ENCODE results near the gene MEIOB.

The MEIOB gene

DNA sequence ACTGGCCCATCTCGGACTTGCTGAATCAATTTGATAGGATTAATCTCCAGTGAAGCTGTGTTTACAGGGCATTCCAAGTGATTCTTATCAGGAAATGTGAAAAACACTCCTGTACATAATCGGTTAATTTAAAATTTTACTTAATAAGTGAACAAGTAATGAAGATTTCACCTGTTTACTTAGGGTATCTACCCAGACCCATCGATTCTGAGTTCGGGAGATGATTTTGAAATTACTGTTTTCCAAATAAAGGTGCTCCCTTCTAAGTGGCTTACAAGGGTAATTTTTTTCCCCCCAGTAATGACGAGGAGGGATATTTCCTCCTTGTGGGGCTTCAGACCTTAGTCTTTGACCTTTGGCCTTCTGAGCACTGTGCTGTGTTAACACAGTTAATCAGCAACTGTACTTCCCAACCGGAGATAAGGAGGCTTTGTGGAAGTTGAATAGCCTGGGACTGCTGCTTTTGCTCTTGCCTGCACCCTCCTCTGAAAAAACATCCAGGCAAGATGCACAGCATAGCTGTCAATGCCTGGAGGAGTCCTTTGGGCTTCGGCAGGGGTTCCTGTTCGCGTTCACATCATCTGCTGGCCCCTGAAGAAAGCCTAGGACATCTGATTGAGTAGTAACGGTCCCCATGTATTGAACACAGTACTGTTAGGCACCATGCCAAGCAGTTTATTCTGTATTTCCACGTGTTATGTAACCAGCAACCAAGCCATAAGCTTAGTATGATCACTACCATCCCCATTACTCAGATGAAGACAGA is 43.1 kb downstream of the MEIOB start:
- no peak for DNase-seq

DNA sequence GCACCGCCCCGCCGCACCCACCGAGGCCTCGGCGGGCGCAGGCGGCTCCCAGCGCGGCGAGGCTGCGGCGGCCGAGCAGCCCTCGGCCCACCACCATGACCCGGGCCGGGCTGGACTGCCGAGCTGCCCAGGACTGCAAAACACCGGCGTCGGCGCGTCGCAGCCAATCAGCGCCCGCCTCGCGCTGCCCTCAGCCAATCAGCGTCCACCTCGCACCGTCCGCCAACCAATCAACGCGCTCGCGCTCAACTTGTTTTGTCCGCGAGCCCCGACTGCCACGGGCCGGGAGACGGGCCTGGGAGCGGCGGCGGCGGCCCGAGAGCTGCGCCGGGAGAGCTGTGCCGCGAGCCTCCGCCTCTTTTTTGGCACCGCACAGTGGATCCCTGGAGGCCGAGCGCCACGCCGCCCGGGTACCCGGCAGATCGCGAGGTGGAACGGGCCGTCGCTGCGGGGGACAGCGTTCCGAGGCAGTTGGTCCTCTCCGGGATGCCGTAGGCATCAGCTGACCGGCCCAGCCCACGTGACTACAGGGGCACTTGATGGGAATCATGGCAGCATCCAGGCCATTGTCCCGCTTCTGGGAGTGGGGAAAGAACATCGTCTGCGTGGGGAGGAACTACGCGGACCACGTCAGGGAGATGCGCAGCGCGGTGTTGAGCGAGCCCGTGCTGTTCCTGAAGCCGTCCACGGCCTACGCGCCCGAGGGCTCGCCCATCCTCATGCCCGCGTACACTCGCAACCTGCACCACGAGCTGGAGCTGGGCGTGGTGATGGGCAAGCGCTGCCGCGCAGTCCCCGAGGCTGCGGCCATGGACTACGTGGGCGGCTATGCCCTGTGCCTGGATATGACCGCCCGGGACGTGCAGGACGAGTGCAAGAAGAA is 45.0 kb downstream of the MEIOB start, which contains the start of the genes FAHD1 and HAGH:
Gene FAHD1, plus strand, starts transcription at position 516 of the 883 bp plus-strand sequence. Its CDS starts 33 bp downstream, at position 549.
Gene HAGH, minus strand, starts transcription at position 135 of the 883 bp plus-strand sequence. Its CDS starts 38 bp downstream, at position 97.
- DNase-seq, result peak; percentile 100

DNA sequence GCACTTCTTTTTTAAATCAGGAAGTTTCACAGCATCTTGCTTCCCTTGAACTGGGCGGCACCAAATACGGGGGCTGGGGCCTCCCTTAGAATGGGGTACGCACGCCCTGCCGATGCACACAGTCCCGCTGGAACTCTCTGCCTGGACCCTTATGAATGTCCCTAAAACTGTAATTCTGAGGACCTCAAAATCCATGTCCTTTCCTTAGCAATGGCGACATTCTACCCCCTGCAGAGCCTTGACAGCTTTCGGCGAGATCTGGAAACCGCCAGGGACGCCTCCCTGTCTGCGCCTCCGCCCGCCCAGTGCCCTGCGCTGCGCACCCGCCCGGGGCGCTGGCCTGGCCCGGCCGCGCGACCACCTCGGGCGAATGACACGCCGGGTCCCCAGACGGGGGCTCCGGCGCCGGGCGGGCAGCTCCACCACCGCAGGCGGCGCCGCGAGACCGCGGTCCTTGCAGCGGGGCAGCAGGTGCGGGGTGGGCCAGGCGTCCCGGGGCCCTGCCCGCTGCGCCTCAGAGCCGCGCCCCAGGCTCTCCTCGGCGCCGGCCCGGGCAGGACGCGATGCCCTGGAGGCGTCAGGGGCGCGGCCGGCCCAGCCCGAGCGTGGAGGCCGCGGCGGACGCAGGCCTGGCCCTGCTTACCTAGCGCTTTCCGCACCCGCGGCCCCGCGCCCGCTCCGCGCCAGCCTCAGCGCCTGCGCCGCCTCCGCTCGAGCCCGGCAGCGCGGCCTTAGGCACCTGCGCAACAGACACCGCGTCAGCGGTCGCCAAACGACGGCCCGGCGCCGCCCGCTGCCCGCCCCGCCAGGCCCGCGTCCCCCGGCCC is 45.9 kb downstream of the MEIOB start:
- peak; percentile 18 for DNase-seq

DNA sequence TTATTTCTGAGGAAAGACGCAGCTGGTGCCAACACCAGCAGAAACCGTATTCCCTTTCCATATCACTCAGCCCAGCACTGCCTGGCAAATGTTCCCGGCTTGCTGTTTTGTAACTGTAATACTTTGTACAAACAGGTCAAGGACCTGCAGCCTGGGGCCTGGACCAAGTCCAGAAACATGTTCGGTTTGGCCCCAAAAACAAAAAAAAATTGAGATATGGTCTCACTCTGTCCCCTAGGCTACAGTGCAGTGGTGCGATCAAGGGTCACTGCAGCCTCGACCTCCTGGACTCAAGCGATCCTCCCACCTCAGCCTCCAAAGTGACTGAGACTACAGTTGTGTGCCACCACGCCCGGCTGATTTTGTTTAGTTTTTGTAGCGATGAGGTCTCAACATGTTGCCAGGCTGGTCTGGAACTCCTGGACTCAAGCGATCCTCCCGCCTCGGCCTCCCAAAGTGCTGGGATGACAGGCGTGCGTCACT is 46.5 kb downstream of the MEIOB start:
- DNase-seq, result no peak

DNA sequence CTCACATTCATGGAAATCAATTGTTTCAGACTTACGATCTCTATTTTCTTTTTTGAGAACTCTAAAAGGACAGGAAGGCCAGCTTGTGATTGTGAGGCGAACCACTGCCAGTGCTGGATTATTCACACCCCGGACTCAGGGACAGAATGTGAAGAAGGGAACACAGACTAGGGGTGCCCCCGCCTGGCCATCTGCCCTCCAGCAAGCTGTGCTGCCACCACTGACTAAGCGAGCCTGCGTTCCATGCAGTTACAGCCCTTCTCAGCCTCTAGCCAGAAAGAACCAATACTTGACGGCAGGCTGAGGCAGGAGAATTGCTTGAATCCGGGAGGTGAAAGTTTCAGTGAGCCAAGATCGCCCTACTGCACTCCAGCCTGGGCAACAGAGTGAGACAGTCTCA is 48.1 kb downstream of the MEIOB start:
- no peak for DNase-seq

DNA sequence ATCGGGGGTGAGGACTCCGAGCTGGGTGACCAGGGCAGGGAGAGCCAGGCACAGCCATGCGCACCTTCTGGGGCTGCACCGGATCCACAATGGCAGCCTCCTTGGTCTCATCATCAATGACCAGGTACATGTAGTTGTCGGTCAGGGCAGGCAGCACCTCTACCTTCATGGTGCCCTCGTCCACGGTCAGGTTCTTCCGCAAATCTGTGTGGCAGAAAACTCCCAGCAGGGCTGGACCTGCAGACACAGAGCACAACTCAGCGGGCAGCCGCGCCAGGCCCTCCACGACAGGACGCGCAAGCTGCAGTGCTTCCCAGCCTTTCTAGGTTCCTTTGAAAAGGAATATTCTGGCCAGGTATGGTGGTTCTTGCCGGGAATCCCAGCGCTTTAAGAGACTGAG is 49.2 kb downstream of the MEIOB start:
- no peak for DNase-seq

DNA sequence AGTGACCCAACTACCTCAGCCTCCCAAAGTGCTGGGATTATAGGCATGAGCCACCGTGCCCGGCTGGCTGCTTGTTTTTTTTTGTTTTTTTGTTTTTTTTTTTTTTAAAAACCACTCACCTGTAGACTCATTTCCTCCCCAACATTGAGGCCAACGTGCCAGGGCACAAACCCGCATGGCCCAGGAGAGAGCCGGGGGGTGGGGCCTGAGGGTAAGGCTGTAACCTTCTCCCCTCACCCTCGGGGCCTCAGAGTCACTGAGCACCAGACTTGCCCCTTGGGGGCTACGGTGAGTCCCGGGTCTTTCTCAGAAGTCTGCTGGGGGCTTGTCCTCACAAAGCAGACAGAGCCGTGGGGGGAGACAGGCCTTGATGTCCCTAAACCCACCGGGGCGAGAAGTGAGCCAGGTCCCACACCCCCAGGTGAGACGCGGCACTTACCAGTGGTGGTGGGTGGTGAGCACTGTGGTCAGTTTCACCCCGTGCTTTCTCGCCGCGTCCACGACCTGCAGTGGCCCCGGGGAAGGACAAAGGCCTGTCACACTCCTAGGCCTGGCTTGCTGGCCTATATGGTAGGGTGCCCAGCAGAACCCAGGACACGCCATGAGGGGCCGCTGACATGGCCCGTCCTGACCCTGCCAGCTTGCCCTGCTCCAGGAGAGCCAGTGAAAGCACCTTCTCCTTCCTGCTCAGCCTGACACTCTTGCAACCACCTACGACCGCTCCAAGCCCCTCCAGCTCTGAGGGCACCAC is 49.9 kb downstream of the MEIOB start:
- DNase-seq, result no peak

DNA sequence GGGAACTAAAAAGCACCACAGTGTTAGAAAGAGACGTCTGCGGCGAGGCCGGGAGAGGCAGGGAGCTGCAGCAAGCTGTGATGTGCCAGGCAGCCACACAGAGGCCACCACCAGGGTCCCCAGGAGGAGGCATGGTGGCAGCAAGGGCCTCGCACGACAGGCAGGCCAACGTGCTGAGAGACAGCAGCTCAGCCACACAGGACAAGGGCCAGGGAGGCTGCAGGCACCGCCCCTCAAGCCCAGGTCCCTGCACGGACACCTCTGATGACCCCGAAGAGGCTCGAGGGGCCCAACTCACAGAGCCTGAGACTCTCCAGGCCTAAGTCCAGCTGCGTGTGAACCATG is 51.0 kb downstream of the MEIOB start:
- DNase-seq, result no peak

GRCh38 chr16:1820096-1820945 is 51.6 kb downstream of the MEIOB start:
- no peak for DNase-seq

- DNase-seq, result no peak
Measured at GRCh38 chr16:1819611-1820010, 52.4 kb downstream of the MEIOB start.

GRCh38 chr16:1818873-1819525 is 53.0 kb downstream of the MEIOB start:
- no peak for DNase-seq

- no peak for DNase-seq
Measured at GRCh38 chr16:1818204-1818872, 53.6 kb downstream of the MEIOB start.

DNA sequence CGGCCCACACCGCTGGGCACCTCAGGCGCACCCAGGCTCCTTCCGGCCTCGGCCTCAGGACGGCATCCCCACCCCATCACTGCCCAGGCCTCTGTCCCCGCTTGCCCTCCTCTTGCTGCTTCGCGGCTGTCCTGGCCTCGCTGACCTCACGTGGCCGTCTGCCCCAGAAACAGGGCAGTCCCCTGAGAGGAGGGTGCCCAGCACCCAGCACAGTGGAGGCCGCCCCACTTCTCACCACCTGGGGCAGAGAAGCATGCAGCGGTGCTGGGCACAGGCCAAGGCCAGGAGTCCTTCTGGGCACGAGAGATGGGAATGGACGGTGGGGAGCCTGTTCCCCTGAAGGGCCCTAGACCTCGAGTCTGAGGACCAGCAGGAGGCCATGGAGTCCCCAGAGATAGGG is 54.2 kb downstream of the MEIOB start:
- DNase-seq, result no peak

DNA sequence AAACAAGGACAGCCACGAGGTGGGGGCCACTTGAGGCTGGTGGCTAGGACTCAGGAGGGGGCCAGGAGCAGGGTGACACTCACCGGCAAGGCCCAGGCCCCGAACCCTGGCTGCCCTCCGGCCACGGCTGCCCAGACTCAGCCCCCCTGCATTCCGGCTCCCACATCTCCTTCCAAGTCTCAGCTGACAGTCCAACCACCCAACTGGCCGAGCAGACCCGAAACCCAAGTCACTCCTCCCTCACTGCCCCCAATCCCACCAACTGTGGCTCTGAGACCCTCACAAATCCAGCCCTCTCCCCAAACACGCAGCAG is 54.7 kb downstream of the MEIOB start:
- DNase-seq, result no peak

DNA sequence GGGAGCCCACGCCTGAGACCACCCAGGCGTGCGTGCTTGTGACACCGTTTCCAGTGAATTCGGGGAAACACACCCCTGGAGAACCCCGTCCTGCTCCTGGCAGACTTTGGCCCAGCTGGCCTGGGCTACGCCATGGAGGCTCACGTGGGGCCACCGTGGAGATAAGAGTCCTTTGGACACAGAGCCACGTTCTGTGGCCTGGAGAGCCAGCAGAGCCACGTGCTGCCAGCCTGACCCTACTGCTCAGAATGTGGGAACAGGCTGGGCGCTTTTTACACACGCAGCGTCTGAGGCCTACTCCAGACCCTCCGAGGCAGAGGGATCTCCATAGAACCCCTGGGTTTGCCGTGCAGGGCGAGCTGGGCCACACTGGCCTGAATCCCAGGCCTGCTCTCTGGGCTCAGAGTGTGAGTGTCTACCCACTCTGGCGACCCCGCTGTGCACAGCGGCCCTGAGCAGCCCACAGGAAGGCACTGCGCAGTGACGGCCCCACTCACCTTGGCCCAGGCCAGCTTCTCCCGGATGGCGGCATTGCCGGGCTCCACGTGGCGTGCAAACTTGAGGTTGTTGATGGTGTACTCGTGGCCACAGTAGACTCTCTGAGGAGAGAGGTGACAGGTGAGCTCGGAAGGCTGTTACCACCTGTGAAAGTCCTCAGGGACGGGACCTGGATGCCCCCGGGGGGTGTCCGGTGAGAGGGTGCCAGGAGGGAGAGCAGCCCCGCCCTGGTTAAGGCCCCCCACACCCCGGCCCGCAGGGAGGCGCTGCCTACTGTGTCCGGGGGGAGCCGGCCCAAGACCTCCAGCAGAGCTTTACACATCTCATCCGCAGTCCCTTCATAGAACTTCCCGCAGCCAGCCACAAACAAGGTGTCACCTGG is 55.3 kb downstream of the MEIOB start:
- no peak for DNase-seq

DNA sequence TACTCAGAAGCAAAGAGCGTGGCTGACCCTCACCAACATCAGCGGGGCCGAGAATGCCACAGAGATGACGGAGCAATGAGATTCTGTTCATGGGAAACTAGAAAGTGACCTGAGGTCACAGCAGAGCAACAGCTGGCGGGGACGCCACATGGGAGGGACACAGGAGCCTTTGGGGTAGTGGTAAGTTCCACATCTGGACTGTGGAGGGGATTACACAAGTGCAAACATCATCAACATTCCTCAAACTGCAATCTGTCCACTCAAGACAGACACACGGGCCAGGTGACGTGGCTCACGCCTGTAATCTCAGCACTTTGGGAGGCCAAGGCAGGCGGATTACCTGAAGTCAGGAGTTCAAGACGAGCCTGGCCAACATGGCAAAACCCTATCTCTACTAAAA is 56.5 kb downstream of the MEIOB start:
- DNase-seq, result no peak

- no peak for DNase-seq
Measured at GRCh38 chr16:1812732-1813163, 59.2 kb downstream of the MEIOB start.

- DNase-seq, result no peak
Measured at GRCh38 chr16:1810536-1810935, 61.4 kb downstream of the MEIOB start.

- no peak for DNase-seq
Measured at GRCh38 chr16:1810106-1810505, 61.9 kb downstream of the MEIOB start.
